HG03280 (cell line): ENCODE data around the gene DENND1A.
A peak's percentile ranks its signal among the peaks of the same experiment; 100 is the strongest.

Source experiments
- ATAC-seq: cut with Tn5 transposase; IDR thresholded peaks from one replicate; pipeline ENCODE4 v1.9.1; 2021; ENCODE audit warnings: mild to moderate bottlenecking, moderate library complexity; ENCODE audit not compliant: unreplicated experiment

The DENND1A gene

GRCh38 chr9:123353041-123353440 lies 576.9 kb downstream of the DENND1A start:
- no peak for ATAC-seq

DNA sequence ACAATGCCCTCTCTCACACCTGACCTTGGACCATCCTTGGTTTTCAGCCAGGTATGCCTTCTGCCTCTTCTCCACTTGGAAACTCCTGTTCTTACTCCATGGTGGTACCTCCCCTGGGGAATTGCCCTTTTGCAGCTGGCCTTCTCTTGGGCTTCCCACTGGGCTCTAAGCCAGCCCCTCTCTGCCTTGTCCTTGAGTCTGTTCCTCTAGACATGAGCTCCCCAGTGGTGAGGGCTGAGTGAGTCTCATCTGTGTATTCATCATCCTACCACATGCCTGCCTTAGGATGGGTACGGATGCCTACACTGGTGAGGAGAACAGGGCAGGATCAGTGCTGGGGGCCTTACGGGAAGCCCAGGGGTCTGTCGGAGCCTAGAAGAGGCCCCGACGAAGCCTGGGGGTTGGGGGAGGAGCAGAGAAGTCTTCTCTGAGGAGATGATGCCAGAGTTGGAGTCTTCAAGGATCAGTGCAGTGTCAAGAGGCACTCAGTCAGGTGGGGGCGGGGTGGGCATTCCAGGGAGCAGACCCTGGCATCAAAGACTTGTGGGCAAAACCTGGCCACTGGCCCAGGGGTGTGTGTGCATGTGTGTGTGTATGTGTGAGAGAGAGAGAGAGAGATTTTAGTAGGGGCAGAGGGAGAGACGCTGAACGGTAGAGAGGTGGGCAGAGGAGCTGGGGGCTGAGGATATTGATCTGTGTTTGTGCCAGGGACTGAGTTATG lies 579.2 kb downstream of the DENND1A start:
- no peak for ATAC-seq

- ATAC-seq: peak; percentile 57
Measured at GRCh38 chr9:123349691-123350480, 580.0 kb downstream of the DENND1A start.

DNA sequence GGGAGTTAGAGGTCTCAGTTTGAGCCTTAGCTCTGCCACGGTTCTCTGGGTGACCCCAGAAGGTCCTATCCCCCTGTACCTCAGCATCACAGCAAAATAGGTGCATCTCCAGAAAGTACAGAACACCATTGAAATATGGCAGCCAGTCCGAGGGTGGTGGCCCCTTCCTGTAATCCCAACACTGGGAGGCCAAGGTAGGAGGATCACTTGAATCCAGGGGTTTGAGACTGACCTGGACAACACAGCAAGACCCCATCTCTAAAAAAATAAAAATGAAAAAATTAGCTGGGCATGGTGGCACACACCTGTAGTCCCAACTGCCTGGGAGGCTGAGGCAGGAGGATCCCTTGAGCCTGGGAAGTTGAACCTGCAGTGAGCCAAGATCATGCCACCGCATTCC lies 580.9 kb downstream of the DENND1A start:
- no peak for ATAC-seq

DNA sequence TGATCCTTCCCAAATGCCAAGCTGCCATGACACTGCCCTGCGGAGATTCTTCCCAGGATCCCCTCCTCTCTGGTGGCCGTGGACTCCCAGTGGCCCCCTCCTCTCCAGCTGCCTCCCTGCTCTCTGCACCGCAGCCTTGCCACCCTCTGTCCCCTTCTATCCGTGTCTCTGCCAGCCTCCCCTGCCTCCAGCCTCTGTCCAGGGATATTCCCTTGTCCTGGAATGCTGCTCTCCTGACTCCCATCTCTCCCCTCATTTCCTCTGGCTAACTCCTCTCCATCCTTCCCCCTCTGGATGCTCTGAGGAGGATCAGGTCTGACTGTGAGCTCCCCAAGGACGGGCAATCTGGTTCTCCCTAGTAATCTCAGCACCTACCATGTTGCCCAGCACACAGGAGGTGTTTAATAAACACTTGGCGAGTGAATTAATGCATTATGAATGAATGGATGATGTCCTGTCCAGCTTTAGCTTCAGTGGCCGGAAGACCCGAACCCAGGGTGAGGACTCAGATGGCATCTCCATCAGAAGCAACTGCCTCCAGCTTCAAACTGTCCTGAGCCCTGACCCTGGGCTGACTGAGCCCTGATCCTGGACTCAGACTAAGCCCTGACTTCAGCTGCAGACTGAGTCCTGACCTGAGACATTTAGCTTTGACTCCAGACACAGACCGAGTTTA lies 581.5 kb downstream of the DENND1A start:
- no peak for ATAC-seq

DNA sequence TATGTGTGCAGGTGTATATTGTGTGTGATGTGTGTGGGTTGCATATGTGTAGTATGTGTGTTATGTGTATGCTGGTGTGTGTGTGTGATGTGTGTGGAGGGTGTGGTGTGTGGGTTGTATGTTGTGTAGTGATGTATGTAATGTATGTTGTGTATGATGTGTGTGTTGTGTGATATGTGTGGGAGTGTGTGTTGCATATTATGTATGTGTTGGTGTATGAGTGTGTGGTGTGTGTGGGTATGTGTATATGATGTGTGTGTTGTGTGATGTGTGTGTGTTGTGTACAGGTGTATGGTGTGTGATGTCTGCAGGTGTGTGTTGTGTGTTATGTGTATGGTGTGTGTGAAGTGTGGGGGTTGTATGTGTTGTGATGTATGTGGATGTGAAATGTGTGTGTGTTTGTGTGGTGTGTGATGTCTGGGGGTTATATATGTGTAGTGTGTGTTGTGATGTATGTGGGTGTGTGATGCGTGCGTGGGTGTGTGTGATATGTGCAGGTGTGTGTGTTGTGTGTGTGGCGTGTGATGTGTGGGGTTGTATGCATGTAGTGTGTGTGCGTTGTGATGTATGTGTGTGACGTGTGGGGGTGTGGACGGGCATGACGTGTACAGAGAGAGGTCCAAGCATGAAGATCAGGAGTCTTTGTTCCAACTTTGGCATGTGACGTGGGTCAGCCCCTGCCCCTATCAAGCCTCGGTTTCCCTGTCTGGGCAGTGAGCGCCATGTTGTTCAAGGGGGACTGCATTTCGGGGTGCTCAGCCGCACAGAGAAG lies 582.5 kb downstream of the DENND1A start:
- no peak for ATAC-seq

DNA sequence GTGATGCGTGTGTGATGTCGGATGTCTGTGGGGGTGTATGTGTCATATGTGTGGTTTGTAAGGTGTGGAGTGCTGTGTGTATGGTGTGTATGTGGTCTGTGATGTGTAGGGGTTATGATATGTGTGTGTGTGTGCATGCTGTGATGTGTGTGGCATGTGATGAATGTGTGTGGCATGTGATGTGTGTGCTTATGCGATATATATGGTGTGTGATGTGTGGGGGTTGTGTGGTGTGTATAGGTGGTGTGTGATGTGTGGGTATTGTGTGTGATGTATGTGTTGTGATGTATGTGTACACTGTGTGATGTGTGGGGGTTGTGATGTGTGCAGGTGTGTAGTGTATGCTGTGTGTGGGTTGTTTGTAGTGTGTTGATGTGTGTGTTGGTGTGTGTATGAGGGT lies 583.1 kb downstream of the DENND1A start:
- no peak for ATAC-seq

GRCh38 chr9:123346026-123346425 lies 583.9 kb downstream of the DENND1A start:
- ATAC-seq: no peak

- no peak for ATAC-seq
Measured at GRCh38 chr9:123345567-123345955, 584.4 kb downstream of the DENND1A start.

DNA sequence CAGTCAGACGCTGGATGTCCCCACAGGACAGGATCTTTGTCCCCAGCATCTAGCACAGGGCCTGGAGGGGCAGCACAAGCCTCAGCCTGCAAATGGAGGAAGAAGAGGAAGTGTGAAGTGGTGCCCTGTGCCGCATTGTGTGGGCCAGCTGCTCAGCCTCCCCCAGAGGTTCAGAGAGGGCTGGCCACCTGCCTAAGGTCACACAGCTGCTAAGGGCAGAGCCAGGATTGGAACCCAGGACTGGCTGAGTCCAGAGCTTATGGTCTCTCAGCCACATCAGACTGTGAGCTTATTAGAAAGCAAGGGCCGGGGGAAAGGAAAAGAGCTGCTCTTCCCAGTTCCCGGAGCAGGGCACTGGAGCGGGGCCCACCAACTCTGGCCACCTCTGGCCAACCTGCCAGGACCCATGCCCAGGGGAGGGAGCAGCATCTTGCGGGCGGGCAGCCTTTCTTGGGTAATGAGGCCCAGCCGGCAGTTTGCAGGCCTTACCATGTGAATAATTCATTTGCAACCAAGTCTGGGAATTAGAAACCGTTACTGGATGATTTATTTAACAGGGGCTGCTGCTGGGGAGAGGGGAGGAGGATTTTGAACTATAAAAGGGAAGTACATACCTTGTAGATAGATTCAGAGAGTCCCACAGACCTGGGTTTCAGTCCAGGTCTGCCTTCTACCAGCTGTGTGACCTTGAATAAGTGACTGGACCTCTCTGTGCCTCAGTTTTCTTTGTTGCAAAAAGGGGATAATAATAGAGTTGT lies 585.6 kb downstream of the DENND1A start:
- ATAC-seq: no peak

- peak; percentile 25 for ATAC-seq
Measured at GRCh38 chr9:123343443-123344191, 586.3 kb downstream of the DENND1A start.

DNA sequence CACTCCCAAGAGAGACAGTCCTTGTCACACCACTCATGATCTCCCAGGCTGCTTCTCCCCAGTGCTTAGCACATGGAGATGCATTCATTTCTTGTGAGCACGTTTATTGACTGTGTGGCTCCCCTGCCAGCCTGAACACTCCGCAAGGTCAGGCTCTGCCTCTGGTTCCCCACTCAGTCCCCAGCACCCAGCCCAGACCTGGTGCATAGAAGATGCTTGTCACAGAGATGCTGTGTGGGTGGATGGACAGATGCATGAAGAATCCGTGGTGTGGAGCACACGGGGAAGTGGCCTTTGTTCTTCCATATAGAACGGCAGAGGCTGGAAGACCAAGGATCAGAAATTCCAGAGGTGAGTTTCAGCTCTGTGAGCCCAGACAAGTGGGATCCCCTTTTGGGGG lies 587.7 kb downstream of the DENND1A start:
- no peak for ATAC-seq

DNA sequence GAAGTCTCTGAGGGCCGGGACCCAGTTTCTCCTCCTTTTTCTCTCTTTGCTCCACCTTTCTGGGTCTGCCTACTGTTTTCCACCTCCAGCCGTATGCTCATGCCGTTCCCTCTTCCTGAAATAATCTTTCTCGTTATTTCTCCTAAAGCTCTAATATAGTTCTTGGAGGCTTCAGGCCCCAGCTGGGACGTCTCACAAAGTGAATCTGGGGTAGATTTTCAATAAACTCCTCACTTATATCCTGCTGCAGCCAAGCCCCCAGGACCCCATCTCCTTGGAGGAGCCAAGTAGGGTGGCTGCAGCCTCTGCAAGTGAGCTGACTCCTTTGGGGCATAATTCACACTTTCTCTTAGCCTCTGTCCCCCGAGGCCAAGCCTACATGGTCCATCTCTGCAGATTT lies 588.1 kb downstream of the DENND1A start:
- no peak for ATAC-seq

GRCh38 chr9:123339666-123340510 lies 590.0 kb downstream of the DENND1A start:
- ATAC-seq: peak; percentile 42

DNA sequence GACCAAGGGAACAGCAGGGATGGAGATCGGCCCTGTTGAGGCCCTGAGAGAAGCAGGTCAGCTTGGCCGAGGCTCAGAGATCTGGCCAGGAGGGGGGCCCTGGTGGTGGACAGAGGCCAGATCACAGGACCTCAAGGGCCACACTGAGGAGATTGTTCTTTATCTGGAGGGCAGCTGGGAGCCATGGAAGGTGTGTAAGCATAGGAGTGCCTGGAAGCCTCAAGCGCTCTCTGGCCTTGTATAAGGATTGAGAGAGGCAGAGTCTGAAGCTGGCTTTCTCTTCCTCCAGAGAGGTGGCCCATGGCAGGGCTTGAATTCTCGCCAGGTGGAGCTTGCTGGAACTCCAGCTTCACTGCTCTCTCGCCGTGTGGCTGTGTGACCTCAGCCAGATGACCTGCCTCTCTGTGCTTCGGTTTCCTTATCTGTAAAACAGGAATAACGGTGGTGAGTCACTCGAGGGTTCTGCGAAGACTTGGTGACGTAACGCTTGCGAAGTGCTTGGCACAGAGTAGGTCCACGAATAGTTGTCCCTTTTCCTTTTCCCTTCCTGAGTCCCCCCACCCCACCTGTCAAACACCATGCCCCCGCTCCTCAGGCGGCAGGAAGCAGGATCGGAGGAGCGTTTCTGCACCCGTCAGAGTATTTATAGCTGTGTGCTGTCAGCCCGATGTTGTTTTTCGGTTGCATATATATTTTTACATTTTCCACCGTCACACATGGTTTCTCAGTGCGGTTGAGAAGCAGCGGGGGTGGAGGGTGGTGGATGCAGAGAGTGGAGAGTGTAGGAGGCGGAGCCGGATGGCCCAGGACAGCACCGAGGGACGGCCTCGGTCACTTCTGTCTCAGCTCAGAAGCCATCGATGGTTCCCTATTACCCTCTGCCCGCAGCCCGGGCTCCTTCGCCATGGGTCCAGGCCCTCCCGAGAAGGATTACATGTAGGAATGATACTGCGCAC lies 590.9 kb downstream of the DENND1A start:
- ATAC-seq: peak; percentile 77

- ATAC-seq: no peak
Measured at GRCh38 chr9:123337971-123338370, 592.0 kb downstream of the DENND1A start.

GRCh38 chr9:123336959-123337358 lies 593.0 kb downstream of the DENND1A start:
- ATAC-seq: no peak

GRCh38 chr9:123336449-123336848 lies 593.5 kb downstream of the DENND1A start:
- ATAC-seq: no peak
